K562 (cell line): ENCODE measurements around the gene NKAPL. TPM values are rescaled to one million over a fixed set of nuclear protein-coding genes. Genes with fewer than 3 reads are reported as not detected.

ENCODE experiments used
- ARHGAP35 ChIP-seq: fragments of 450-650 bp; IDR thresholded peaks from 2 replicates; pipeline ENCODE4 v1.6.1; 2018; ENCODE audit not compliant: partially characterized antibody
- ESRRB ChIP-seq: fragments of 250-450 bp; sonication (Bioruptor Pico); IDR thresholded peaks from 2 replicates; pipeline ENCODE4 v1.5.0; 2020; ENCODE audit warnings: mild to moderate bottlenecking, moderate library complexity, borderline replicate concordance
- NRF1 ChIP-seq, 2 experiments: fragments of 450-650 bp; IDR thresholded peaks in 1 of 2; conservative IDR thresholded peaks in 1 of 2; 2 replicates each; pipeline ENCODE4 v1.6.1; 2014; ENCODE audit warnings: mild to moderate bottlenecking in 2 of 2
- RB1 ChIP-seq: fragments of 450-650 bp; IDR thresholded peaks from 2 replicates; pipeline ENCODE4 v1.6.1; 2017; ENCODE audit warnings: low read depth, mild to moderate bottlenecking
- RBM15 ChIP-seq: fragments of 200-400 bp; formaldehyde crosslinking; IDR thresholded peaks from 2 replicates; pipeline ENCODE4 v1.6.1; 2018; ENCODE audit warnings: mild to moderate bottlenecking, low read length, moderate library complexity; ENCODE audit not compliant: insufficient read depth
- SP1 ChIP-seq: sonication (generic); formaldehyde crosslinking; IDR thresholded peaks from 2 replicates; pipeline ENCODE4 v1.8.1; 2022; ENCODE audit warnings: mild to moderate bottlenecking, missing genetic modification reagents
- STAT5B ChIP-seq: fragments of 250-450 bp; sonication (Bioruptor Pico); IDR thresholded peaks from 2 replicates; pipeline ENCODE4 v1.8.0; 2021; ENCODE audit warnings: mild to moderate bottlenecking, inconsistent platforms
- STAT6 ChIP-seq: sonication (generic); formaldehyde crosslinking; IDR thresholded peaks from 2 replicates; pipeline ENCODE4 v1.8.1; 2023; ENCODE audit warnings: mild to moderate bottlenecking, missing genetic modification reagents
- TCF15 ChIP-seq: fragments of 250-450 bp; sonication (Bioruptor Pico); IDR thresholded peaks from 2 replicates; pipeline ENCODE4 v1.8.0; 2022; ENCODE audit warnings: moderate library complexity, mild to moderate bottlenecking, inconsistent platforms
- U2AF1 ChIP-seq: fragments of 200-400 bp; formaldehyde crosslinking; optimal IDR thresholded peaks from 2 replicates; pipeline ENCODE3; 2017; ENCODE audit warnings: mild to moderate bottlenecking, low read depth, low read length, moderate library complexity
- ZBTB26 ChIP-seq: fragments of 450-650 bp; formaldehyde crosslinking; IDR thresholded peaks from 2 replicates; pipeline ENCODE4 v1.4.0; 2022; ENCODE audit warnings: missing genetic modification characterization
- ZNF140 ChIP-seq: fragments of 250-450 bp; sonication (Bioruptor Pico); IDR thresholded peaks from 2 replicates; pipeline ENCODE4 v1.8.0; 2021; ENCODE audit warnings: moderate library complexity, mild to moderate bottlenecking, inconsistent platforms
- ZNF398 ChIP-seq: fragments of 250-450 bp; sonication (Bioruptor Pico); IDR thresholded peaks from 2 replicates; pipeline ENCODE4 v1.8.0; 2021; ENCODE audit warnings: moderate library complexity, mild to moderate bottlenecking, inconsistent platforms
- ZNF699 ChIP-seq: fragments of 250-450 bp; sonication (Bioruptor Pico); IDR thresholded peaks from 2 replicates; pipeline ENCODE4 v1.8.0; 2021; ENCODE audit warnings: mild to moderate bottlenecking, moderate library complexity; ENCODE audit not compliant: insufficient replicate concordance
- ZNF76 ChIP-seq: fragments of 250-450 bp; sonication (Bioruptor Pico); IDR thresholded peaks from 2 replicates; pipeline ENCODE4 v1.4.0; 2020; ENCODE audit warnings: mild to moderate bottlenecking, moderate library complexity, borderline replicate concordance
- polyA plus RNA-seq, 8 experiments: library from polyadenylated mRNA; depleted of rRNA in 4 of 8; stranded (reverse) in 5 of 8; unstranded in 3 of 8; fragments of >200 nt; fragmentation: Nextera tagmentation in 2 of 8; fragmentation: Illumina TruSeq in 1 of 8; extraction: Ambion mirVana in 2 of 8; extraction: Trizol in 1 of 8; gene quantifications; 2 replicates each; pipeline versions ENCODE4 v1.2.1 to v1.2.3, GENCODE V29; 2011 to 2014; ENCODE audit warnings: inconsistent platforms in 1 of 8, missing spikeins in 1 of 8
- total RNA-seq, 7 experiments: library from RNA; depleted of rRNA in 6 of 7; stranded (reverse); fragments of >200 nt in 6 of 7; fragmentation: Illumina TruSeq in 2 of 7; extraction: Trizol in 2 of 7; gene quantifications; 2 replicates each; pipeline versions ENCODE4 v1.2.1 to v1.2.3, GENCODE V29; 2011 to 2021; ENCODE audit warnings: low replicate concordance in 1 of 7
- TF ChIP-seq, protein P1 (sequence below): fragments of 250-450 bp; sonication (Bioruptor Pico); IDR thresholded peaks from 2 replicates; pipeline ENCODE4 v1.8.0; 2022; ENCODE audit warnings: inconsistent platforms
- TF ChIP-seq, protein P2 (sequence below): fragments of 450-650 bp; IDR thresholded peaks from 2 replicates; pipeline ENCODE4 v1.6.1; 2016; ENCODE audit warnings: antibody characterized with exemption

NKAPL gene
- total and polyA plus RNA-seq, 9 of the 15 experiments (the other 6 are each of a cell fraction or from before 2014, with no cell fraction given) = not detected

- TF ChIP-seq NRF1 (conservative IDR thresholded peaks at IDR 0.05 in 1 of 2, IDR thresholded peaks at IDR 0.05 in 1 of 2) = 0 out of 4 replicates have a peak, but pooled peaks of 1 of the 2 experiments have one; percentile 33
- TF ChIP-seq RBM15 = no peak
- TF ChIP-seq TCF15 (CRISPR knock-in tag) = no peak
- 0 out of 2 replicates have a peak, but pooled peaks have one; percentile 12 for TF ChIP-seq ZNF140
- no peak for TF ChIP-seq U2AF1
- 0 out of 2 replicates have a peak, but pooled peaks have one; percentile 44 for TF ChIP-seq SP1 (CRISPR knock-in tag)
- no peak for TF ChIP-seq ARHGAP35
- TF ChIP-seq, protein P1, sequence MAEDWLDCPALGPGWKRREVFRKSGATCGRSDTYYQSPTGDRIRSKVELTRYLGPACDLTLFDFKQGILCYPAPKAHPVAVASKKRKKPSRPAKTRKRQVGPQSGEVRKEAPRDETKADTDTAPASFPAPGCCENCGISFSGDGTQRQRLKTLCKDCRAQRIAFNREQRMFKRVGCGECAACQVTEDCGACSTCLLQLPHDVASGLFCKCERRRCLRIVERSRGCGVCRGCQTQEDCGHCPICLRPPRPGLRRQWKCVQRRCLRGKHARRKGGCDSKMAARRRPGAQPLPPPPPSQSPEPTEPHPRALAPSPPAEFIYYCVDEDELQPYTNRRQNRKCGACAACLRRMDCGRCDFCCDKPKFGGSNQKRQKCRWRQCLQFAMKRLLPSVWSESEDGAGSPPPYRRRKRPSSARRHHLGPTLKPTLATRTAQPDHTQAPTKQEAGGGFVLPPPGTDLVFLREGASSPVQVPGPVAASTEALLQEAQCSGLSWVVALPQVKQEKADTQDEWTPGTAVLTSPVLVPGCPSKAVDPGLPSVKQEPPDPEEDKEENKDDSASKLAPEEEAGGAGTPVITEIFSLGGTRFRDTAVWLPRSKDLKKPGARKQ (CRISPR knock-in tag) = no peak
- no peak for TF ChIP-seq ZNF76
- TF ChIP-seq STAT5B = no peak
- no peak for TF ChIP-seq ZBTB26
- TF ChIP-seq RB1 = no peak
- no peak for TF ChIP-seq ZNF398 (CRISPR knock-in tag)
- no peak for TF ChIP-seq STAT6 (CRISPR knock-in tag)
- TF ChIP-seq ESRRB (CRISPR knock-in tag) = no peak
- TF ChIP-seq, protein P2, sequence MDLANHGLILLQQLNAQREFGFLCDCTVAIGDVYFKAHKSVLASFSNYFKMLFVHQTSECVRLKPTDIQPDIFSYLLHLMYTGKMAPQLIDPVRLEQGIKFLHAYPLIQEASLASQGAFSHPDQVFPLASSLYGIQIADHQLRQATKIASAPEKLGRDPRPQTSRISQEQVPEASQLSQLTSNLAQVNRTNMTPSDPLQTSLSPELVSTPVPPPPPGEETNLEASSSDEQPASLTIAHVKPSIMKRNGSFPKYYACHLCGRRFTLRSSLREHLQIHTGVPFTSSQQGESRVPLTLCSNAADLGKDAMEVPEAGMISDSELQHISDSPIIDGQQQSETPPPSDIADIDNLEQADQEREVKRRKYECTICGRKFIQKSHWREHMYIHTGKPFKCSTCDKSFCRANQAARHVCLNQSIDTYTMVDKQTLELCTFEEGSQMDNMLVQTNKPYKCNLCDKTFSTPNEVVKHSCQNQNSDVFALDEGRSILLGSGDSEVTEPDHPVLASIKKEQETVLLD = no peak
- TF ChIP-seq ZNF699 (CRISPR knock-in tag) = no peak
These were observed 38.6 kb upstream of the NKAPL start (continued) for GRCh38 chr6:28220257-28221133.
